HG03457 (cell line): ENCODE data around the gene COA6.

Experiments
- ATAC-seq: cut with Tn5 transposase; IDR thresholded peaks from one replicate; pipeline ENCODE4 v1.9.1; 2021; ENCODE audit warnings: moderate number of reproducible peaks; ENCODE audit not compliant: unreplicated experiment

COA6 gene

DNA sequence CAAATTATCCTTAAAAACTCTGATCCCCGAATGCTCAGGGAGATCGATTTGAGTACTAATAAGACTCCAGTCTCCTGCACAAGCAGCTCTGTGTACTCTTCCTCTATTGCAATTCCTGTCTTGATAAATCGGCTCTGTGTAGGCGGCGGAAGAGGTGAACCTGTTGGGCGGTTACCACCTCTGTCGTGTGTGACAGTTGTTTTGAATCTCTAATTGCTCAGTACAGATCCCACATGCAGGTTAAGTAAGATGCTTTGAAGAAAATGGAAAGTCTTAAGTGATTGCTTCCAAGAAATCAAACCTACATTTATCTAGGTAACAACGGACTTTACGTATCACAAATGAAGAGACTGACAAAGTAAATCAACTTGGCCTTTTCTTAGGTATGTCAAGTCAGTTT is 35.5 kb downstream of the COA6 start:
- no peak for ATAC-seq

DNA sequence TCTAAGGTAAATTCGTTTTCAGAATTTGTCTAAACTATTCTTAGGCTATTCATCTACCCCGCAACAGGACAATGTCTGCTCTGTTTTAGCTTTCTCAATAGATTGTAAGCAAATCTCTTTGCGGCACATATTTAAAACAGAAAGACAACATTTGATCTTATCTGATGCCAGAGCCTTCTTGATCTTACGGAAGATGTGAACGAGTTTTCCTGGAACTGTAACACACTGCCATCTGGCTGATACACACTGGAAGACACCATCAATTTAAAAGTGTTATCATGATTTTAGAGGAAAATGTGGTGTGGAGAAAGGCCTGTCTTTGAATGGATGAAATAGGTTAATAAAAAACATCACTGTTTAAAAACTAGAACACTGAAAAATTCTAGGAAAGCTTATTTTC is 36.1 kb downstream of the COA6 start:
- ATAC-seq: no peak

DNA sequence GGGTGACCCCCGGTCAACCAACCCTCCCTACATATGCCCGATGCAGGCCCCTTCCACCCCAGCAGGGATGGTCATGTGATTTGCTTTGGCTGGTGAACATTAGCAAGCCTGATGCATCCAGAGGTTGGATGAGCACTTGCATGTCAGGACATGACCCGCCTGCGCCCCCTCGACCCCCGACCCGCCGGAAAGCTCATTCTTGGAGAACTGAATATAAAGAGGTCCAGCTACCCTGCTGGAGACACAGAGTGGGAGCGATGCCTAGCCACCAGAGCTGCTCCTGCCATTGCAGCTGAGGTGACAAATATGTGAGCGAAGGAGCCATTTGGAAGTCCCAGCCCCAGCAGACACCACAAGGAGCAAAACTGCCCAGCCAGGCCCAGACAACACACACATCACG is 39.6 kb downstream of the COA6 start:
- no peak for ATAC-seq

DNA sequence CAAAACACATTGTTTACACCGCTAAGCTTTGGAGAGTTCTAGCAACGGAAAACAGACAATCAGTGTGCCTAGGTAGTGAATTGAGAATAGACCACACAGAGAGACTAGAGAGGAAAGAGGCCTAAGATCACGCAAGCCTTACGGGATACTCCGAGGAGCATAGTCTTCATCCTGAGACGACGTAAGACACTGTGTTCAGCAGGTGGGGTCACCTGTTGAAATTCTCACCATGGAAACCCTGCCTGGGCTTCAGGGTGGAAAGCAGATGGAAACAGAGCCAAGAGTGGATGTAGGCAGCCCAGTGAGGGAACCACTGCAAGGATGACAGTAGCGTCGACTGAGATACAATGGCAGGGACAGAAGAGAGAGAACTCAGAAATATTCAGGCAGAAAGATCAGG is 40.2 kb downstream of the COA6 start:
- no peak for ATAC-seq

DNA sequence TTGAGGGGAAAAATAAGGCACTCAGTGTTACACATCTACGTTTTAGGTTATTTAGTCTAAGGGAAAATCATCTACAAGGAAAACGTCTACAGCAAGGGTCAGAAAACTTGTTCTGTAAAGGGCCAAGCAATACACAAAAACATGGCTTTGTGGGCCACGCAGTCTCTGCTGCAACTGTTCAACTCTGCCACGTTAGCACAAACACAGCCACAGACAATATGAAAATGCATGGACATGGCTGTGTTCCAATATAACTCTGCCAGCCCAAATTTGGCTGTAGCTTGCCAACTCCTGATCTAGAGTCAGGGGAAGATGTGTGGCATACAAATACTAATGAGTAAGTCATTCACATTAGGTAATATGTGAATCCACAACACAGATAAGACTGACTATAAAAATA is 40.7 kb downstream of the COA6 start:
- ATAC-seq: no peak

DNA sequence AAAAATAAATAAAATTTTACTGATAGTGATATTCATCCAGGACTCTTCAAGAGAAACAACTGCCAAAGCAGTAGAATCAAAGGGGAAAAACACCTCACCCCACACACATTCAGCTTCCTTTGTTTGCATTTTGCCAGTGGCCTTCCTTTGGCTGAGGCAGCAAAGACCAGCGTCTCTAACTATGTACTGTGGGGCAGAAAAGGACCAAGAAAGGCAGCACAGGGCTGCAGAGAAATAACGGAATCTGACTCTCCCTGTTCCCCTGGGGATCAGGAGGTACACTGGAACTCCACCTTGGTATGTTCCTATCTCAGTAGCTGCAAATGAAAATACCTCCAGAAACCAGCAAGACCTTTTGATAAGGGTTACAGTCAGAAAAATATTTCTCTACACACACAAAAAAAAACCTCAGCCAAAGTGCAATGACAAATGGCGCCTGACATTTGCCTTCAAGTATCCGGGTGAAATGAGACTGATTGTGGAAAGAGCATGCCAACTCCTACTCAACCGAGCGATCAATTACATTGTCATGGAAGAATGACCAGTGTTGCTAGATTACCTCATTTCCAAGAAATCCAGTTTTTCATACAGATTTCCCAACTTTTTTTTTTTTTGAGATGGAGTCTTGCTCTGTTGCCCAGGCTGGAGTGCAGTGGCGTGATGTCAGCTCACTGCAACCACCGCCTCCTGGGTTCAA is 54.8 kb downstream of the COA6 start:
- ATAC-seq: no peak

DNA sequence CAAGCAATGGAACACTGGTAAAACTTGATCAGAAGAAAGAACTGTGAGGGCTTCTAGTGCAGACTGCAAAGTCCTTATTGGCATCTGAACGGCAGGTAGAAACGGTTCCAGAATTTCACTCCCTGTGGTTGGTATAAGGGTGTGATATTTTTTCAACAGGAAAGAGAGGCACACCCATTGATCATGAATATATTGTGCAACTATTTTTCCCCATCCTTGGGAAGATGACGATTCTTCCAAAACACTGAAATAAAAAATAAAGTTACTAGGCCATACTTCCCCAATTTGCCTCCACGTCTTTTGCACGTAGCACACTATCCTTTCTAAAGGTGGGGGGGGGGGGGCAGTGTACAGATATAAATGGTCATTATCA is 56.2 kb downstream of the COA6 start:
- no peak for ATAC-seq

DNA sequence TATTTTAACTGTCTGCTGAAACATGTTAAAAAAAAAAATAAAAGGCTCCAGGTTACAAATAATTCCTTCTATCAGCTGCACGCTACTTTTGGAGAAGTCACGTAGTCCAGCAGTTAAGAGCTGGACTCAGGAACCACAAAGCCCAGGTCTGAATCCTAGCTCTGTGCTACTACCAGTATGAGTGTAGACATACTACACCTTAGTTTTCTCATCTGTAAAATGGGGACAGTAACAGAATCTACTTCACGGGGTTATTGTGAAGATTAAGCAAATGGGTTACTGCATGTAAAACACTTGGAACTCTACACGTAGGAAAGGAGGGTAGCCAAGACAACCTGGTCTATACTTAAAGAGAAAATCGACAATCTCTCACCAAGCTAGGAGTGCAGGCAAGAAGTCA is 57.4 kb downstream of the COA6 start:
- no peak for ATAC-seq

DNA sequence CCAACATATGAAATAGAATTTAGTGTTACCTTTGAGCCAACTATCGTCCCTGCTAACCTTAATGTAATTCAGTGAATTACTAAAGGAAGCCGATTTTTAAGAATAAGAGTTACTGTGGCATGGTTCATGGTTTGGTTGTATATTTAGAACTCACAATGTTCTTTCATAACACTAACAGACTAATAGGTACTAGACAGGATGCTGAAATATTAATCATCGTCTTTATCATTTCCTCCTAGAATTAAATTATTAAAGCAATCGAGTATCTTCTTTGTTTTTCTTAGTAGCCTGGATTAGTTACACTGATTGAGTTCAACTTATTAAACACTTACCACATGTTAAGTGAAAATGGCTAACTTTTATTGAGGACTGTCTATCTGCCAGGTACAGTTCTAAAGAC is 58.0 kb downstream of the COA6 start:
- ATAC-seq: no peak

DNA sequence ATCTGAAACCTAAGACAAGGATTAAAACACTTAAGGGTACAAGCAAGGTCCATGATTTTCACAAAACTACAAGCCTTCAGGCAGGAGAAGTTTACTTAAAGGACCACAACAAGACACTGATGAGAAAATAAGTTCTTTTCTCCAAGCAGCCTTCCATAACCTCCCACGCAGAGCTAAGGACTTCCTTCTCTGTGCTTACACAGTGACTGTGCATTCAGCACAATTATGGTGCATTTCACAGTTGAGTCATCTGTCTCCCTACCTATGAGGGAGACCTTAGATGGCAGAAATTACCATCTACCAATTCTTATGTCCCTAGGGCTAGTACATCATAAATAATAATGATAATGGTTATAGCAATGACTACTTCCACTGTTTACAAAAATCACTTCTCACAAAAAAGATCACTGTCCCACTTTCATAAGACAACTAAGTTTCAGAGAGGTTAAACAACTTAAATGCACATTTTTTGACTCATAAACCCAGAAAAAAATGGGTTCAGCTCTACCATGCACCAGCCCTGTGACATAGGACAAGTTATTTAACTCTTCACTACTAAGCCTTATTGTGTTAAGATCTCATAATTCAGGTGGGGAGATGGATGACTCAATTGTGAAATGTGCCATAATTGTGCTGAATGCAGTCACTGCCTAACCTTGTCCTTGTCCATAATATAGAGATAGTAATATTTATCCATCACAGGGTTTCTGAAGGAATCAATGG is 60.5 kb downstream of the COA6 start:
- no peak for ATAC-seq
